Measurements from ENCODE around the gene AHI1.

Gene AHI1

DNA sequence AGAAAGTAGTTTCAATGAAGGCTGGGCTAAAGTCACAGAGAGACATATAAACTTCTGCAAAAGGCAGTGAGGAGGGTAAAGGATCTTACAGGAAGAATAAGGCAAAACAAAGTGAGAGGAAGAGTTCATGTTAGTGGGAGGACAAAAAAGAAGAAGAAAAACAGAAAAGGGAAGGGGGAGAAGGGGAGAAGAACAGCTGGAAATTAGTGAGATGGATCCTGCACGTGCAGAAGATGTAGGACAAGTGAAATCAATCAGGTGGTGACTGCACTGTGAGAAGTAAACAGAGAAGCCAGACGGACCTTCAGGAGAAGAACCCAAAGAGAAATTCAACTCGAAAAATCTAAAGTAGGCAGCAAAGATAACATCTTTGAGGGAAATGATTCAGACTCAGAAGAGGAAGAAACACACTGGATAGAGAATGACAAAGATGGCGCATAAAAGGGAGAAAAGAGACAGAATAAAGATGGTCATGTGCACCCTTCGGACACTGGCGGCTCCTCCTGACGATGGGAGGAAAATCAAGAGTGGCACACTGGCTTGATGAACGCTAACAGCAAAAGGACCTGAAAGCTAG is 210.5 kb downstream of the AHI1 start:
- peak; percentile 27 for DNase-seq

DNA sequence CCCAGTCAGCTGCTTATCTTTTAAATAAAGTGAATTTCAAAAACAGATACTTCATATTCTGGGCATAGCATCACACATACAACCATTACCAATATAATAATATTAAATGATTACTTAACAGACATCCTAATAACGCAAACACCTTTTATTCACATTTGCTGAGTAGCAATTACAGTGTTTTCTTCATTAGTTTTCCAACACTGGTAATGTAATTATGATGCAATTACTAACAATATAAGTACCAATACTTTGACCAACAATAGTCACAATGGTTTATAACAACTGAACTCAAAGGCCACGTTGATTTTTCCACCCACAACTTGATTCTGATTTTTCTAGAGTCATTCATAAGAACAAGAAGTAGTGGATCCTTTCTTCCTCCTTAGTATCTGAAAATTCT is 212.4 kb downstream of the AHI1 start:
- DNase-seq, result no peak

DNA sequence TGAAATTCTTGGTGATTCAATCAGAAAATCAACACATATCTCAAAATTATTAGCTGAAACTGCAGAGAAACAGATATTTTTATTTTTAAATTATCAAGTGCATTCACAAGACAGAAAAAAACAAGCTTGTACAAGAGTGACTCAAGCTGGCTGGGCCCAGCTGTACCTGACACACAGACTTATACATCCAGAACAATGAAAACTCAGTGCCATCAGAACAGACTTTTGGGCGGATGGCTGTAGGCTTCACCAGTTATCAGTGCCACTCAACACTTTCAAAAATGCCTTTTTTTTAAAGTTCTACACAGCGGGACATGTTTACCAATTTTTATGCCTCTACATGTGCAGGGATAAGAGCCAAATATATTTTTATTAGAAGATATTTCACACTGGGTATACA is 213.6 kb downstream of the AHI1 start:
- no peak for DNase-seq

DNA sequence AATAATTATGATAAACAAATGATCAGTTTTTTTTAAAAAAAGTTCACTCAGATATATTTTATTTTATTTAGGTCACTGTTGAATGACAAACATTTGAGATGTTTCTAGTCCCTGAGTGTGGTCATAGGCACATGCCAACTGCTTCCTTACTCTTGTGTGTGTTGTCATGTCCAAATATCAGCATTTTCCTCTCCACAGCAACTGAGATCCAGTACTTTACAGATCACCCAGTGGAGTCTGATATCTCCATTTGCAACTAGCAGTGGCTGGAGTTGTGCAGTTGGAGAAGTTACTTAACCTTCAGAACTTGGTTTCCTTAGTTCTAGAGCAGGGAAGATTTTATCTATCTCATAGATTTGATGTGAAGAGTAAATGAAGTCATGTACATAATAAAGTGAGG is 215.1 kb downstream of the AHI1 start:
- no peak for DNase-seq

DNA sequence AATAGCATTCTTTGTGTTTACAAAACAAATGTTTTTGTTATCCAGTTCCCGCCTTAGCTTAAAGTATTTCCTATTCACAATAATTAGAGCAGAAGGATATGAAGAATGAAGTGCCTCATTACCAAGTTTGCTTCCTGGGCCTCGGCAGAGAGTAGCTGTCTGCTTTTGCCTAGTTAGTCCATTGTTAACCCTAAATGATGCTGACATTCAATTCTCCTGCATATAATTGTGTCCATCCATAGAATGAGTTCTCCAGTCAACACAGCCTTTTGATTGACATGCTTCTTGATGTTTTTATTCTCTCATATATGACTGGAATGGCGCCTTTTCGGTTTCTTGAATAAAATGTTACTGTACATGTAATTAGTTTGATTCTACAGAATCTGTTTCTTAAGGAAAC is 215.6 kb downstream of the AHI1 start:
- DNase-seq, result no peak

DNA sequence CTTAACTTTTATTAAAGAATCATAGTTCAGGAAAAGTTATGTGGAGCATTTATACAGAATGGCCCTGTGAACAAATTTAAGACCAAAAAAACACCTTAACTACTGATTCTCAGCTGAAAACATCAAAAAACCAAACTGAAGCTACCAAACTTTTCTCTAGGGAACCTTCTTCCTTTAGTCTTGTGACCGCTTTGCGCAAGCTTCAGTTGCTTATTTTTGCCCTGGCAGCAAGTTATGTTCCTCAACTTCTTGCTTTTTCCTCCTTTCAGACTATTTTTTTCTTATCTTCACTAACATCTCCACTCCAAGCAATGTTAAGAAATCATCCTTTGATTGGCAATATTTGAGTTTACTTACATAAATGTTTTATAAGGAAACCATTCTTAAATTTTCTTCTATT is 216.3 kb downstream of the AHI1 start:
- DNase-seq, result no peak

DNA sequence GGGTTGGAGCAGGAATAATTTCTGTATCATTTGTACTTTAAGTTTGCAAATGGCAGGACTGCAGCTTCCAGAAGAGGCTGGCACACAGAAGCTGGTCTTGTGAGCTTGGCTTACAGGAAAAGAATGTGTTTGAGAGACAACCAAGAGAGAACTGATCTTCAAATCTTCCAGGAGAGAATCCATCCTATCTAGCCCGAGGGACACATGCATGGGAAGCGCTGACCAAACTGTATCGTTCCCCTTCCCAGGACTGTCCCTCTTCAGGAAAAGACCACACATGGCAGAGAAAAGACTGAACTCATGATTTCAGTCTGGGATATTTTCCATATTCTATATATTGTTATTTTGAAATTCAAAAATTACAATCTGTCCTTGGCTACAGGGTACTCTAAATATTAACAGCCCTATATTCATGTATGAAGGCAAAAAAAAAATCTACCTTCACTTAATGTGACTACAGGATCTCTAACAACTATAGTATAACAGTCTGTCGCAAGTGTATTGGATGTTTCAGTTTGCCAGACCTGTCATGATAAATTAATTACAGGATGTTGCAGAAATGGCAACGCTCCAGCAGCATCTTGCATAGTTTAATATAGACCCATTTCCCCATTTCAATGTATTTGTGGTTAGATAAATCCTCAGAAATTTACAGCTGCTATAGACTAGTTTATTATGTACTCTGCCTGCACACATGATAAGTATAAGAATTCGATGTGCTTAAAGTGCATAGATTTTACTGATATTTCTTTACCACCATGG is 217.0 kb downstream of the AHI1 start:
- DNase-seq, result no peak

DNA sequence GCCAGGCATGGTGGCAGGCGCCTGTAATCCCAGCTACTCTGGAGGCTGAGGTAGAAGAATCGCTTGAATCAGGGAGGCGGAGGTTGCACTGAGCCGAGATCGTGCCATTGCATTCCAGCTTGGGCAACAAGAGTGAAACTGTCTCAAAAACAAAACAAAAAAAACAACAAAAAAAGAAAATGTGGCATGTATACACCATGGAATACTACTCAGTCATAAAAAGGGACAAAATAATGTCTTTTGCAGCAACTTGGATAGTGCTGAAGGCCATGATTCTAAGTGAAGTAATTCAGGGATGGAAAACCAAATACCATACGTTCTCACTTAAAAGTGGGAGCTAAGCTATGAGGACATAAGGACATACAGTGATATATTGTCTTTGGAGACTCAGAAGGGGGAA is 220.1 kb downstream of the AHI1 start:
- no peak for DNase-seq

DNA sequence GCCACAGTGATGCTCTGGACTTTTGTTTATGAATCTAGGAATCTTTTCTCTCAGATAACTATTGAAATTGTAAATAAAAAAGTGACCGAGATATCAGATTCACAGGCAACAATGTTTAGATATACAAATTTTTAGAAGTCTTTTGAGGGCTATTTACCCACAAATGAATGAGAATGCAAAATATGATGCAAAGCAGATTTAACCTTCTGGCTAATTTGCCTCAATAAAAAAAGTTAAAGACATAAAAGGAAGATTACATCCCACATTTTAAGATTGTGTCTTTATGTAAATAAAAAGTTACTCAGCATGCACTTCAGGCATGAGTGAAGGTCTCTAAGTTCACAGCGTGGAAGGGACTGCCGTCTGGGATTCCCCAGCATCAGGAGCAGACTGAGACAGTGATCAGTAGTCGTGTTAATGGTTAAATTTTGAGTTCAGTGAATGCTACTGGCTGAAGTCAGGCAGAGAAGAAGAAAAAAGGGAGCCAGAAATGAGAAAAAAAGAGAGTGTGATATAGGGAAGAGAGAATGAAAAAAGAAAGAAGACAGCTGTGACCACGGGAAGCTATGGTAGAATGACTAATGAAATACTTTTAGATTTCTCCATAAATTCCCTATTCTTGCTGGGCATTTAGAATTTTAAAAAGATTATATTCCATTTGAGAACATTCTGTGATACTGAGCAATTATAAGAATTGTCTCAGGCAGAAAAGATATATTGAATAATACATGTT is 222.8 kb downstream of the AHI1 start:
- no peak for DNase-seq

DNA sequence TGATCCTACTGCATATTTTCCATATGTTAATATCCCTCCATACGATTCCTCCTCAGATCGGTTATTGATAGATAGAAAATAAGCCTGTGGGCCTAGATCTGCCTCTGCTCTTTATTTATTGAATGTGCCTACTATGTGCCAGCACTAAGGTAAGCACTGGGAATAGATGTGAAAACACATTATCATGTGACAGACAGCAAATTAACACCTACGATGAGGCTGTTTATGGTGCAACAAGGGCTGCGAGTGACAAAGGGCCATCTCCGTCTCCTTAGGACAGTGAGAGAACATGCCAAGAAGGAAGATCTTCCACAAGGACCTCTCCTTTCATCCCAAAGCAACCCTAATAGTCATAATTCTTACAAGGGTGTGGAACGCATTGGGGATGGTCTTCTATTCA is 225.9 kb downstream of the AHI1 start:
- no peak for DNase-seq

DNA sequence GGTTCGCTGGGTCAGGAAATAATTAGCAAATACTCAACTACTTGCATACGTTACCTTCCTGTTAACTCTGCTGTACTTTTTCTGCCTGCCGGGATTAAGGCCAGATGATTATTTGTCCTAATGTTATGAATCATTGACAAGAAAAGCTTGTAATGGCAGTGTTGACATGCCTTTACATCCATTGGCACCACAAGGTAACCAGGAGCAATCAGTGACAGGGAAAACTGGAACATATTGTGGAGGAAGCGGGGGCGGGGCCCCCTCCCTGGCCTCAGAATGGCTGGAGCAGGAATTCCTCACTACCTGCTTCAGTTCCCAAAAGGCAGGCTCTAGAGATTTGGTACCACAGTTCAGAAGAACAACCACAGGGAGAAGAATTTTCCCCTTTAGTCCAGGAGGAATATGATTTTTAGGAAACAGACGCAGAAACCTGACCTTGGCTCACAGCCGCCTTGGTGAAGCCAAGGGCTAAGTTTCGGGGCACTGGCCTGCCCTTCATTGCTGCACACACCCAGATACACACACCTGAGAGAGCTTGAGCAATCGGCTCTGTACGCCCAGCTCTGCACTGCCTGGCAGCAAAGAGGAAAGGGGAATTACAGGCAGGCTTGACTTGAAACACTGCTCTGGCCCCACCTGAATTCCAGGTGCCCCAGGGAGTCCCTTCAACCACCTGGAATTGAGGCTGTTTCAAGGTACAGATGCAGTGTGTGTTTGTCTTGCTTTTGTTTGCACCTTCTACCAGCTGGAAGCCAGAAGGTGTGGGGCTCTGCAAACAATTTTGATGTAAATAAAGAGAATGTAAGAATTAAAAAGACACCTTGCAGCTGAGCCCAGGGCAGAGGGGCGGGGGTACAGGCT is 226.6 kb downstream of the AHI1 start:
- DNase-seq, result no peak

DNA sequence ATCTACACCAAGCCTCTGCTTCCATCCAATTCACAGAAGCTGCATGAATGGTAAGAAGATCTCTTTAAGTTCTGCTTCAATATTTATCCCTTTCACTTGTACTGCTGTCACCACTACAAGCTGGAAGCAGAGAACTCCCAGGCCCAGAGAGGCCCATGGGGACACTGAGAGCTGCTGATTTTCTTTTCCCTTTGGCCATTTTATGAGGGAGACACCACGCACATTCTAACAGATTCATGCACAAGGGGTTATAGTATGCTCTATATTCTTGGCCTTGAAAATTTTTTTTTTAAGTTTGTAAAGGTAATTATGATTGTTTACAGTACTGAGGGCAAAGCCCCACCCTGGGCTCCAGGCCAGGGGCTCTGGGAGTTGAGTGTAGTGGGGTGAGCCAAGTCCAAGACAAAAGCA is 228.1 kb downstream of the AHI1 start:
- no peak for DNase-seq

DNA sequence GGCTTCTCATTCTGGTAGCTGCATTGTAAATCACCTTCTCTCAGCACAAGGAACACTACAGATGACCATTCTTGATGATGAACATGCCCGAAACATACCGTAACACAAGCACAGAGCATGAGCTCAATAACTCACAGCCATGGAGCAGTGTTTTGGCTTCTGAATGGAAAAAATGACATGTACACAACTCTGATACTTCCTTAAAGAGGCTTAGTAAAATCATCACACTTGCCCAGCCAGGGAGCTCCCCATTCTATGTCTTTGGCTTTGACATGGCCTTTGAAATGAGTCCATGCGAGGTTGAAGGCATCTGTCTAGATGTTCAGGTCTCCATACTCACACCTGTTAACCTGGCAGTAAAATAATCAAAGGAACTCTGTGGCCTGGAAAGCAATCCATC is 228.8 kb downstream of the AHI1 start:
- DNase-seq, result no peak

DNA sequence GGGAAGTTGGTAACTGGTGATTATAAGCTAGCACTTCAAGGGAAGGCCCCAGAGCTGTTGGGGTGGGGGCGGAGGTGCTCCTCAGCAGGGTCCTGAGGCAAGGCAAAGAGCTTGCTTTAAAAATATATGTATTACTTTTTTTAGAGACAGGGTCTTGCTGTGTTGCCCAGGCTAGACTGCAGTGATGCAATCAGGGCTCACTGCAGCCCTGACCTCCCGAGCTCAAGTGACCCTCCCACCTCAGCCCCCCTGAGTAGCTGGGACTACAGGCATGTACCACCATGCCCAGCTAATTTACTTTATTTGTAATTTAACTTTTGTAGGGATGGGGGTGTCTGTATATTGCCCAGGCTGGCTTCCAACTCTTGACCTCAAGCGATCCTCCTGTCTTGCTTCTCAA is 229.3 kb downstream of the AHI1 start:
- no peak for DNase-seq

DNA sequence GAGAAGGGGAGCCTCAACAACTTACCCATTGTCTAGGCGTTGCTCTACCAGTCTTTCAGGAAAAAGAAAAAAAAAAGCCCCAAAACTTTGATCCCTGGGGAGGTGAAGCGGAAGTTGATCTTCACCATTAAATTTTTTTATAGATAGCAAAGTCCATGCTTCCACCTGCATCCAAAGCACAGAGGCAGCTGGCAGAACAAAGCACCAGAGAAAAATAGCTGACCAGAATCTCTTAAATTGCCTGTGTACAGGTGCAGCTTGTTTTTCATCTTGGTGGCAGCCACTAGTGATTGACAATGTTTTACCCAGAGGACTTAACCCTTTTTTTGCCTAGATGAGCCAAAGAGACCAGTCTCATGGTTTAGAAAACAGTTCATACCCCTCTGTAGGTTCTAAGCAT is 230.5 kb downstream of the AHI1 start:
- no peak for DNase-seq

DNA sequence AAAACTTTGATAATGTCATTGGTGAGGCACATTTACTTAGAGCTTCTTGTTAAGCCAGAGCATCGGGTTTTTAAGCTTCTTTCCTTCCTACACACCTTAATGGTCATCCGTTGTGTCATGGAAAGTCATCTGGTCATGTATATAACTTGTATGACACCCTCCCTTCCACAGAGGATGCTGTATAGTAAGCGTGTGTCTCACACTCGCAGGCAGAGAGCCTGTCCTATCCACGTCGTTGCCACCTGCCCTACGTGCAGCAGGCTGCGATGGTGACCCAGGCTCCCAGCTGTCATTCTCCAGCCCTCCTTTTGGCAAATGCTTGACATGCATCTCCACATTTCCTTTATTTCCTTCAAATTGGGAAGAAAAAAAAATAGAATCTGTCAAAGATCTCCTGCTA is 230.9 kb downstream of the AHI1 start:
- DNase-seq, result no peak

DNA sequence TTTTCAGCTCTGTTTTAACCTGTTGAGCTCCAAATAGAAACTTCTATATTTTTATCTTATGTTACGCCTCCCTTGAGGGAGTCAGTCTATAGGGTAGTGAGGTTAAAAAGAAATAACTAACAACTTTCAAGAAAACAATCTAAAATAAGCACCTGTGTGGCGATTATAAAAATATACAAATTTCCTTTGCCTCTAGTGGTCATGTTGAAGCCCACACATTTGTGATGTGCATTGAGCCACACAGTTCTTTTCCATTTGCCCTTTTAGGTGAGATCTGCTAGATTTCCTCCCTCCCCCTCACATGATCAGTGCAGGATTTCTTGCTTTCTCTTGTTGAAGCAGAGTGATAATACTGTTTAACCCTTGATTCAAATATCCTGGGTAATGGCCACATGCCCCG is 232.3 kb downstream of the AHI1 start:
- no peak for DNase-seq

DNA sequence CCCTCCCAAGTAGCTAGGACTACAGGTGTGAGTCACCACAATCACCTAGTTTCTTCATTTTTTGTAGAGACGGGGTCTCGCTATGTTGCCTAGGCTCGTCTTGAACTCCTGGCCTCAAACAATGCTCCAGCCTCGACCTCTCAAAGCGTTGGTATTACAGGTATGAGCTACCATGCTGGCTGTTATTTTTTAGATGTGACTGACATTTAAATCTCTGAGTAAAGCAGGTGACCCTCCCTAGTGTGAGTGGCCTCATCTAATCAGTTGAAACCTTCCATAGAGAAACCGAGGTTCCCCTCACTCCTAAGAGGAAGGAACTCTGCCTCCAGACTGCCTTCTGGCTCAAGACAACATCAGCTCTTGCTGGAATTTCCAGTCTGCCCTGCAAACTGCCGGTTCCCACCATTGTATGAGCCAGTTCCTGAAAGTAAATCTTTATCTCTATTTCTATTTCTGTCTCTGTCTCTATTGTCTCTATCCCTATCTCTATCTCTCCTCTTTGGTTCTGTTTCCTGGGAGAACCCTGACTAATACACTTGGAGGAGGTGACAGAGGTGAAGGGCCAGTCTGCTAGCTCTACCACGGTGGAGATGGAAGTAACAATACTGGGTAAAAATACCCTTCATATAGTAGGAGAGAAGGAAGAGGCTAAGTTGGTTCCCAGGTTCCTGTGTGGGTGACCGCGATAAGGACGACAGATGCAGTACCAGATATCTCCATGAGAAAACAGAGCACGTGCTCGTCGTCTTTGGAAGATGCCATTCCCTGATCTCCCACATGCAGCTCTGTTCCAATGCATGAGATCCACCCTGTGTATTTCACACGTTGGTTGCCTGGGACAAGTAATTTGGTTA is 235.4 kb downstream of the AHI1 start:
- no peak for DNase-seq

DNA sequence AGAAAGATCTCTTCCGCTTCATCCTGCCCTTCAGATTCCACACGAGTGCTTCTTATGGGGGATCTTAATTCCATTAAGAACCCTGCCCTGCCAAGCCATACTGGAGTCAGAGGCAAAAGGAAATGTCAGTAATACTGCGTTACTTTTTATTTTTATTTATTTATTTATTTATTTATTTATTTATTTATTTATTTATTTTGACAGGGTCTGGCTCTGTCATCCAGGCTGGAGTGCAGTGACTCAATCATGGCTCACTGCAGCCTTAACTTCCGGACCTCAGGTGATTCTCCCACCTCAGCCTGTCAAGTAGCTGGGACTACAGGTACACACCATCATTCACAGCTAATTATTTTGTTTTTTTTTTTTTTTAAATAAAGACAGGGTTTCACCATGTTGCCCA is 236.9 kb downstream of the AHI1 start:
- DNase-seq, result no peak

DNA sequence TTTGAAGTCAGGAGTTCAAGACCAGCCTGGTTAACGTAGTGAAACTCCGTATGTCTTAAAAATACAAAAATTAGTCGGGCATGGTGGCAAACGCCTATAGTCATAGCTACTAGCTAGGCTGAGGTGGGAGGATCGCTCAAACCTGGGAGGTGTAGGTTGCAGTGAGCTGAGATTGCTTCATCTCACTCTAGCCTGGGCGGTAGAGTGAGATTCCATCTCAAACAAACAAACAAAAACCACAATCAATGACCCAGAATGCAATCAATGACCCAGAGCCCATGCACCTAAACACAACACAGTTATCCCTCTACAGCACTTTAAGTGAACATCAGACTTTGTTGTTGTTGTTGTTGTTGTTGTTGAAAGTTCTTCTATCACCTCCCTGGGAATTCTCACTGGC is 238.6 kb downstream of the AHI1 start:
- no peak for DNase-seq

DNA sequence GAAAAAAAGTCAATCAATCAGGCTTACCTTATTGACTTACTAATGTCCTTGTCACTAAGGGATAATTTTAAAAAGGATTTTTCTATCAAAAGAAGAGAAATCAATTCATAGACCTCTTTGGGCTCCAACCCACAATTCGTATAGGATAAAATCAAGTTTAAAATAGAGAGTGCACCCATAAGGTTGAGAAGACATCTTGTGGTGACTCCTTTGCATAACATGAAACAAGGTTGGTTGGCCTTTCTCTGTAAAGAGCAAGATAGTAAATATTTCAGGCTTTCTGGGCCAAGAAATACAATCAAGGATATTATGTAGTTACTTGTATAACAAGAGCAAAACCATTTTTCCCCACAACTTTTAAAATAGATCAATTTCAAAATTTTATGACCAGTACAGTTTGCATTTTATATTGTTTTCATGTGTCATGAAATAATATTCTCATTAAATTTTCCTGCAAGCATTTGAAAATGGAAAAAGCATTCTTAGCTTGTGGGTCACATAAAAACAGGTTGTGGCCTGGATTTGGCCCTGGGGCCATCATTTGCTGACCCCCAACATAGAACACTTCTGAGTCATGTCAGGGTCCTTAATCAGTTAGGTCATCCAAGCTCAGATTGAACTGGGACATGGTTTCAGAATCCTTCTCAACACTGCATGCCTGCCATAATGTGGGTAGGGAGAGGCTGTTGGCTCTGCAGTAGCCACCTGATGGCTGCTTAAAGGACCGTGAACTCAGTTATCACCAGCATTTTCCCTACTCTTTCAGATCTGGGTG is 239.7 kb downstream of the AHI1 start:
- peak; percentile 14 for DNase-seq

DNA sequence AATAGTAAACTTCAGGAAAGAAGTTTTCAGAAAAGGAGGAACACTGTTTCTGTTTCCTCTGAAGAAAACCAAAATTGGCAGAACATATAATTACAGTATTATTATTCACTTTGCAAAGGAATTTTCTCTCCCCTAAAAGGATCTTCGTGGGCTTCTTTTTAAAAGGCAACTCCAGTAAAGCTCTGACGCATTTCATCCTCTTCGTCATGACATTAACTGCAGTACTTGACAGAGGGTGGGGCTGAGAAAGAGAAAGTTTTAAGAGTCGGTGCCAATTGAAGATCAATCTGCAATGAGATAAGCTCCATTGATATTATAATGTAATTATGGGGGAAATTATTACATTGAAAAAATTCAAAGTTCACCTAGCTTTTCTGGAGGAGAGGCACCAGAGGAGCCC is 240.7 kb downstream of the AHI1 start:
- no peak for DNase-seq

Data from activated CD4-positive, alpha-beta T cell treated with anti-CD3 and anti-CD28 coated beads, Interleukin-2, Interleukin-6, amounts not matched to agents 100 ng/mL and 50 ng/mL, durations not matched to agents 16 hours and 8 hours (primary cell).